Fibroblast of lung (primary cell): Measurements from ENCODE around the gene TPM2. TPM values are rescaled to one million over a fixed set of nuclear protein-coding genes. Genes with fewer than 3 reads are reported as not detected.
"Not testable (repeated sequence)": the region's sequence is repeated elsewhere in the genome, so short reads cannot be mapped to it uniquely, and the experiment has no call there.

Experiments used
- DNase-seq, 2 donors: peaks; one replicate each; pipeline versions ENCODE4 v3.0.0 to v3.0.0-alpha.2; 2010; ENCODE audit warnings: low read depth in 2 of 2
- H2AFZ ChIP-seq: 2 replicates; pipeline ENCODE4 v1.5.1; 2012; ENCODE audit warnings: low read length, control low read depth, inconsistent platforms
- H3K27ac ChIP-seq: 2 replicates; pipeline ENCODE4 v1.5.1; 2011; ENCODE audit warnings: low read length, control low read depth; ENCODE audit not compliant: insufficient read depth
- H3K27me3 ChIP-seq: 2 replicates; pipeline ENCODE4 v1.5.1; 2011; ENCODE audit warnings: mild to moderate bottlenecking, low read length; ENCODE audit not compliant: control insufficient read depth, insufficient read depth
- H3K36me3 ChIP-seq: 2 replicates; pipeline ENCODE4 v1.5.1; 2011; ENCODE audit warnings: low read length; ENCODE audit not compliant: control insufficient read depth, insufficient read depth
- H3K4me1 ChIP-seq: 2 replicates; pipeline ENCODE4 v1.5.1; 2011; ENCODE audit warnings: low read length; ENCODE audit not compliant: control insufficient read depth, insufficient read depth; ENCODE audit errors: extremely low read depth
- H3K4me2 ChIP-seq: 2 replicates; pipeline ENCODE4 v1.5.1; 2011; ENCODE audit warnings: low read length, control low read depth; ENCODE audit not compliant: insufficient read depth; ENCODE audit errors: extremely low read depth
- H3K4me3 ChIP-seq, 4 experiments: fragments of 200-600 bp in 1 of 4; sonication (generic) in 1 of 4; replicated peaks in 1 of 4; 2 replicates each; pipeline ENCODE4 v1.5.1; 2011 to 2016; ENCODE audit warnings: low read length in 4 of 4, low read depth in 3 of 4, mild to moderate bottlenecking in 3 of 4, control low read depth in 2 of 4, inconsistent platforms in 1 of 4, mixed read lengths in 1 of 4; ENCODE audit not compliant: insufficient read depth in 1 of 4; ENCODE audit errors: control extremely low read depth in 1 of 4
- H3K79me2 ChIP-seq: 2 replicates; pipeline ENCODE4 v1.5.1; 2012; ENCODE audit warnings: mild to moderate bottlenecking, low read length, inconsistent platforms; ENCODE audit not compliant: control insufficient read depth, insufficient read depth
- H3K9ac ChIP-seq: 2 replicates; pipeline ENCODE4 v1.5.1; 2011; ENCODE audit warnings: mild to moderate bottlenecking, low read length, control low read depth; ENCODE audit not compliant: insufficient read depth
- H3K9me3 ChIP-seq: 2 replicates; pipeline ENCODE4 v1.5.1; 2012; ENCODE audit warnings: low read depth, low read length; ENCODE audit not compliant: control insufficient read depth, insufficient read depth
- H4K20me1 ChIP-seq: 2 replicates; pipeline ENCODE4 v1.5.1; 2011; ENCODE audit warnings: low read length; ENCODE audit not compliant: control insufficient read depth, insufficient read depth; ENCODE audit errors: extremely low read depth
- CTCF ChIP-seq, 2 donors: IDR thresholded peaks in 1 of 2; conservative IDR thresholded peaks in 1 of 2; 1 replicate in 1 of 2; 2 replicates in 1 of 2; pipeline ENCODE4 v1.5.1; 2011 to 2012; ENCODE audit warnings: low read length in 2 of 2, control low read depth in 1 of 2, inconsistent platforms in 1 of 2, low read depth in 1 of 2, mild to moderate bottlenecking in 1 of 2
- EZH2 ChIP-seq: IDR thresholded peaks from 2 replicates; pipeline ENCODE4 v1.5.1; 2012; ENCODE audit warnings: low read length, control low read depth, mild to moderate bottlenecking; ENCODE audit errors: missing control alignments
- polyA plus RNA-seq, 2 donors: library from polyadenylated mRNA; depleted of rRNA in 1 of 2; stranded (reverse) in 1 of 2; unstranded in 1 of 2; fragments of >200 nt; gene quantifications; 2 replicates each; pipeline ENCODE4 v1.2.1, GENCODE V29; 2011 to 2012; ENCODE audit warnings: missing spikeins in 1 of 2
- total RNA-seq: library from RNA; depleted of rRNA; stranded (reverse); fragments of >200 nt; gene quantifications from 2 replicates; pipeline ENCODE4 v1.2.1, GENCODE V29; 2014

The TPM2 gene
- total and polyA plus RNA-seq, 2 donors (not counting 1 experiment from before 2014, with no cell fraction given), result 1,003 to 1,927 TPM

GRCh38 chr9:35649431-35650340 is 40.0 kb downstream of the TPM2 start:
- DNase-seq, result no peak
- no peak overlapping the region for H3K27ac ChIP-seq

GRCh38 chr9:35646533-35647265 is 43.0 kb downstream of the TPM2 start:
- peaks cover 2% of the 10 kb centered on the region for H3K4me1 ChIP-seq
- DNase-seq, result peak; percentile 80 to 88
- TF ChIP-seq CTCF (conservative IDR thresholded peaks at IDR 0.05 in 1 of 2, IDR thresholded peaks at IDR 0.05 in 1 of 2; ENCODE audit: low read depth in 1 of 2, low read length in 2 of 2) (peak; percentile 73 to 82), EZH2 (no peak)

More at GRCh38 chr9:35649431-35650340, 40.0 kb downstream of the TPM2 start:
- H3K4me3 ChIP-seq, result no peak overlapping the region
- H3K79me2 ChIP-seq, result no peaks in the 10 kb centered on the region
- H3K4me1 ChIP-seq, result peaks cover 5% of the 10 kb centered on the region
- TF ChIP-seq CTCF (conservative IDR thresholded peaks at IDR 0.05 in 1 of 2, IDR thresholded peaks at IDR 0.05 in 1 of 2; ENCODE audit: low read depth in 1 of 2, low read length in 2 of 2) (no peak), EZH2 (no peak)
- H3K9ac ChIP-seq, result no peak overlapping the region
- H3K4me2 ChIP-seq, result no peak overlapping the region
- peak overlapping the region; percentile 12 for H2AFZ ChIP-seq
- H3K36me3 ChIP-seq, result no peaks in the 10 kb centered on the region
- H4K20me1 ChIP-seq, result no peaks in the 10 kb centered on the region
- H3K27me3 ChIP-seq, result no peaks in the 10 kb centered on the region
- no peaks in the 10 kb centered on the region for H3K9me3 ChIP-seq

GRCh38 chr9:35646153-35646532 is 43.6 kb downstream of the TPM2 start:
- Histone ChIP-seq H3K9ac (peak overlapping the region; percentile 76), H3K4me1 (peaks cover 2% of the 10 kb centered on the region), H4K20me1 (no peaks in the 10 kb centered on the region), H3K4me2 (peak overlapping the region; percentile 96), H3K27me3 (no peaks in the 10 kb centered on the region), H3K36me3 (no peaks in the 10 kb centered on the region), H3K4me3 (peak overlapping the region; percentile 69 to 84 (median 70)), H2AFZ (peak overlapping the region; percentile 83), H3K79me2 (no peaks in the 10 kb centered on the region), H3K9me3 (no peaks in the 10 kb centered on the region), H3K27ac (peak overlapping the region; percentile 66)
- TF ChIP-seq EZH2 (no peak), CTCF (conservative IDR thresholded peaks at IDR 0.05 in 1 of 2, IDR thresholded peaks at IDR 0.05 in 1 of 2; ENCODE audit: low read depth in 1 of 2, low read length in 2 of 2) (peak in 1 of 2 donors; percentile 19)
- DNase-seq, result no peak

More at GRCh38 chr9:35646533-35647265, 43.0 kb downstream of the TPM2 start:
- Histone ChIP-seq H3K4me2 (peak overlapping the region; percentile 96), H3K36me3 (no peaks in the 10 kb centered on the region), H3K79me2 (no peaks in the 10 kb centered on the region), H2AFZ (peak overlapping the region; percentile 83), H3K4me3 (peak overlapping the region; percentile 69 to 84 (median 70)), H4K20me1 (no peaks in the 10 kb centered on the region), H3K9ac (peak overlapping the region; percentile 76), H3K27me3 (no peaks in the 10 kb centered on the region), H3K9me3 (no peaks in the 10 kb centered on the region), H3K27ac (peak overlapping the region; percentile 66)

- not testable (repeated sequence) for H3K27ac ChIP-seq, H3K79me2 ChIP-seq, H3K4me1 ChIP-seq, H3K27me3 ChIP-seq, H3K4me2 ChIP-seq, DNase-seq, H3K9ac ChIP-seq, H2AFZ ChIP-seq, H3K36me3 ChIP-seq, H3K9me3 ChIP-seq, H4K20me1 ChIP-seq
- H3K4me3 ChIP-seq, result peak overlapping the region in 3 of 4 experiments; percentile 69 to 84 (median 70)
These were observed 44.0 kb downstream of the TPM2 start for GRCh38 chr9:35645736-35646135.
